ENCODE measurements around the gene USP47. TPM values are rescaled to one million over a fixed set of nuclear protein-coding genes. Genes with fewer than 3 reads are reported as not detected.
A peak's percentile ranks its signal among the peaks of the same experiment; 100 is the strongest.

The USP47 gene
- total and polyA plus RNA-seq, 2 experiments from 2014 or later: 35.9 to 58.8 TPM

DNA sequence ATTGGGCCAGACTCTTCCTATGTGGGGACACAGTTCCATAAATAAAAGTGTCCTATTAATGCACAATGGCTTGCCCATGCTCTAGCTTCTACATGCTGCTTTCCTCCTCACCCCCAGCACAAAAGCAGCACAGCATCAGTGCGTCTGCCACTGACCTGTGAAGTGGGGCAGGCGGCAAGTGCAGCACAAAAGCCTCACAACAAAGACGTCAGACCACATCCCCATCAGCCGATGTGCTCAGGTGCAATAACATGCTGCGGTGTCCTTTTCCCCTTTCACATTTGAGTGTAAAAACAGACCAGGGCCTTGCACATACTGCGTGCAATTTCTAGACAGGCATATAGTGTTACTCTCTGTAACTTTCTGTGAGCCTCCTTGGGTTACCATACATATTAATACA, 153.8 kb downstream of the USP47 start:
- no peaks in the 10 kb centered on the region for H3K79me2 ChIP-seq (ENCODE audit: insufficient read depth)
- H3K9me3 ChIP-seq (ENCODE audit: low read depth): no peaks in the 10 kb centered on the region
- in situ Hi-C loops (cut with MboI): no loop called here
- H2AFZ ChIP-seq: no peak overlapping the region
- TF ChIP-seq EZH2phosphoT487 (IDR thresholded peaks at IDR 0.05; ENCODE audit: insufficient read depth, low read depth) (no peak), EZH2 (IDR thresholded peaks at IDR 0.05; ENCODE audit: insufficient read depth, poor library complexity, severe bottlenecking) (no peak)
- WGBS, 2 experiments (ENCODE audit: low coverage in 1 of 2, low lambda C conversion rate in 2 of 2, missing lambda C conversion rate in 2 of 2): 99% methylated on average over 6 of the region's 6 CpGs
- H3F3A ChIP-seq (ENCODE audit: insufficient read depth): peaks cover 32% of the 10 kb centered on the region
- no peaks in the 10 kb centered on the region for H4K20me1 ChIP-seq (ENCODE audit: insufficient read depth)
- peaks cover 47% of the 10 kb centered on the region for H3K4me1 ChIP-seq (ENCODE audit: insufficient read depth)
- no peak overlapping the region for H3K27ac ChIP-seq
- H3K9me2 ChIP-seq (ENCODE audit: insufficient read depth): no peaks in the 10 kb centered on the region
- DNase-seq: no peak
- no peaks in the 10 kb centered on the region for H3K27me3 ChIP-seq (replicated peaks; ENCODE audit: insufficient read depth)
- no peaks in the 10 kb centered on the region for H3K36me3 ChIP-seq (ENCODE audit: low read depth)
- no peak overlapping the region for H3K9ac ChIP-seq
- H3K4me2 ChIP-seq (ENCODE audit: unreplicated experiment): no peak overlapping the region
- H3K4me3 ChIP-seq: no peak overlapping the region

DNA sequence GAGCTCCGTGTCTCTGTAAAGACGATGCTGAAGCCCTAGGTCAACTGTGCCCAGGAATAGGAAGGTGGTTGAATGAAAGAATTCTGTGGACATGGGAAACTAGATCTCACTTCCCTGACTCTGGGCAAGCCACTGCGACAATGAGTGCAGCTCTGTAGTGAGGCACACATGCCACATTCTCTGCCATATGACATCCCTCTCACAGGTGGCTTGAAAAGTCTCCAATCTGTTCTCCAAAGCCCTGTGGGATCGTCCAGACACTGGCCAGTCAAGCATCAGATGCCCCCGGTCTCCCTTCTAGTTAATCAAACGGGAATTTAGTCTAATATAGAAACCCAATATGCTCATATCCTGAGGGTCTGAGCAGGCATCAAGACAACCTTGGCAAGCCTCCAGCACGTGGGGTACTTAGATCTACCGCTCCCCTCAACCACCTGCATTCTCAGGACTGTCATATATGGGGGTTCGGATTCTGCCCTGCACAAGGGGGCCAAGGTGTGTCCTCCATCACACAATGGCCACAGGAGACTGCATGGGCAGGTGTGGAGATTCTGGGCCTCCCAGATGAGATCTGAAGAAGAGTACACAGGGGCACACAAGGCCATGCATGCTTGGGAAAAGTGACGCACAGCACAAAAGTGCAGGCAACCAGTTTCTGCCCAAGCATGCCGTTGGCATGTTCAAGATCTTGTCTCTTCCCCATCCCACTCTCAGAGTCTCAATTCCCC, 154.7 kb downstream of the USP47 start:
- Histone ChIP-seq H3K79me2 (ENCODE audit: insufficient read depth) (no peaks in the 10 kb centered on the region), H3K9ac (no peak overlapping the region), H3K4me3 (no peak overlapping the region), H3F3A (ENCODE audit: insufficient read depth) (peaks cover 24% of the 10 kb centered on the region), H3K4me2 (ENCODE audit: unreplicated experiment) (no peak overlapping the region), H3K9me2 (ENCODE audit: insufficient read depth) (no peaks in the 10 kb centered on the region), H3K4me1 (ENCODE audit: insufficient read depth) (peaks cover 44% of the 10 kb centered on the region), H3K27me3 (replicated peaks; ENCODE audit: insufficient read depth) (no peaks in the 10 kb centered on the region), H3K27ac (no peak overlapping the region), H3K9me3 (ENCODE audit: low read depth) (no peaks in the 10 kb centered on the region), H4K20me1 (ENCODE audit: insufficient read depth) (no peaks in the 10 kb centered on the region), H2AFZ (no peak overlapping the region), H3K36me3 (ENCODE audit: low read depth) (no peaks in the 10 kb centered on the region)
- 81 to 87% methylated on average over 11 of the region's 11 CpGs for WGBS, 2 experiments (ENCODE audit: low coverage in 1 of 2, low lambda C conversion rate in 2 of 2, missing lambda C conversion rate in 2 of 2)
- no peak for TF ChIP-seq EZH2 (IDR thresholded peaks at IDR 0.05; ENCODE audit: insufficient read depth, poor library complexity, severe bottlenecking)
- TF ChIP-seq EZH2phosphoT487 (IDR thresholded peaks at IDR 0.05; ENCODE audit: insufficient read depth, low read depth): no peak
- DNase-seq: no peak
- in situ Hi-C loops (cut with MboI): no loop called here

DNA sequence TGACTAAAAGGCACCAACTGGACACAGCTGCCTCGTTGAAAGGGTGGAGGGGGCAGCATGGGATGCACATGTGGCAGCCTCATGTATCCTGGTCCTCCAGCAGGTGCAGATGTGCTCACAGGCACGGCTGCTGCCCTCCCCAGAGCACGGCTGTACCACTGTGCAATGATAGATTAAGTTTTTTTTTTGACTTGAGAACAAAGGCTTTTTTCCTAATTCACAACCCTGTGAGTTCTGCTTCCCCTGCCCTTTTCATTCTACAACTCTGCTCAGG, 155.2 kb downstream of the USP47 start:
- H3K9ac ChIP-seq: no peak overlapping the region
- H3K4me1 ChIP-seq (ENCODE audit: insufficient read depth): peaks cover 39% of the 10 kb centered on the region
- DNase-seq: no peak
- peaks cover 22% of the 10 kb centered on the region for H3F3A ChIP-seq (ENCODE audit: insufficient read depth)
- H3K9me3 ChIP-seq (ENCODE audit: low read depth): no peaks in the 10 kb centered on the region
- no peaks in the 10 kb centered on the region for H3K36me3 ChIP-seq (ENCODE audit: low read depth)
- H3K9me2 ChIP-seq (ENCODE audit: insufficient read depth): no peaks in the 10 kb centered on the region
- 87 to 91% methylated on average over 3 of the region's 3 CpGs for WGBS, 2 experiments (ENCODE audit: low coverage in 1 of 2, low lambda C conversion rate in 2 of 2, missing lambda C conversion rate in 2 of 2)
- in situ Hi-C loops (cut with MboI): no loop called here
- H3K4me3 ChIP-seq: no peak overlapping the region
- H4K20me1 ChIP-seq (ENCODE audit: insufficient read depth): no peaks in the 10 kb centered on the region
- no peak overlapping the region for H3K27ac ChIP-seq
- H3K79me2 ChIP-seq (ENCODE audit: insufficient read depth): no peaks in the 10 kb centered on the region
- no peak overlapping the region for H2AFZ ChIP-seq
- no peaks in the 10 kb centered on the region for H3K27me3 ChIP-seq (replicated peaks; ENCODE audit: insufficient read depth)
- TF ChIP-seq EZH2phosphoT487 (IDR thresholded peaks at IDR 0.05; ENCODE audit: insufficient read depth, low read depth) (no peak), EZH2 (IDR thresholded peaks at IDR 0.05; ENCODE audit: insufficient read depth, poor library complexity, severe bottlenecking) (no peak)
- no peak overlapping the region for H3K4me2 ChIP-seq (ENCODE audit: unreplicated experiment)

DNA sequence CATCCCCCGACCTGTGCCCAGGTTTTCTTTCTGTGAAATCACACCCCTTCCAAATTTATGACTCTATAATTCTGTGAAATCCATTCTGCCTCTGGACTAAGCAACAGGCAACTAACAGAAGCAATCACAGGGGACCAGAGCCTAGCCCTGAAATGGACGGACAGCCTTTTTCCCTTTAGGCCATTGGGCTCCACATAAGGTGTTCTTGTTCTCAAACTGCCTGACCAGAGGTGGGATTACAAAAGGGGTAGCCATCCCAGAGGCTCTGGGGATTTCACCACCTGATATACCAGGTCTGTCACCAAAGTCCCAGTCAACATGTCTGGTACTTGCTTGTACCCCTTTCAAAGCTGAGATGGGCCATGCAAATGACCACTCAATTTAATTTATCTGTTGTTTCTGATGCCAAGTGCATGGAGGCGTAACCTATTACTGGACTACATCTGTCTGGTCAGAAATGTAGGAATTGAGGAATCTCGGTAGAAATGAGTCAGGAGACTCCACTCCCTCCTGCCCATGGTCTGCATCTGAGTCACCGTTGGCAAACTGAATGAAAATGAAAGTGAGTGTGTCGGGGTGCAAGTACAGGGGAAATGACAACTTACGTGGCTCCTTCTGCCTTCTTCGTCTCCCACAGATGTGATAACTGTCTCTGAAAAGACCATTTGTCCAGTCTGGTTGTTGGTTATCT, 156.5 kb downstream of the USP47 start:
- Histone ChIP-seq H3K4me1 (ENCODE audit: insufficient read depth) (peaks cover 27% of the 10 kb centered on the region), H4K20me1 (ENCODE audit: insufficient read depth) (no peaks in the 10 kb centered on the region), H3K9me2 (ENCODE audit: insufficient read depth) (no peaks in the 10 kb centered on the region), H3K79me2 (ENCODE audit: insufficient read depth) (no peaks in the 10 kb centered on the region), H3K27ac (peak overlapping the region; percentile 77), H3F3A (ENCODE audit: insufficient read depth) (peaks cover 12% of the 10 kb centered on the region), H2AFZ (peak overlapping the region; percentile 72), H3K9ac (peak overlapping the region; percentile 78), H3K27me3 (replicated peaks; ENCODE audit: insufficient read depth) (no peaks in the 10 kb centered on the region), H3K36me3 (ENCODE audit: low read depth) (no peaks in the 10 kb centered on the region), H3K9me3 (ENCODE audit: low read depth) (no peaks in the 10 kb centered on the region), H3K4me3 (peak overlapping the region; percentile 68), H3K4me2 (ENCODE audit: unreplicated experiment) (peak overlapping the region; percentile 94)
- in situ Hi-C loops (cut with MboI): no loop called here
- WGBS, 2 experiments (ENCODE audit: low coverage in 1 of 2, low lambda C conversion rate in 2 of 2, missing lambda C conversion rate in 2 of 2): 13 to 15% methylated on average over 8 of the region's 8 CpGs
- TF ChIP-seq EZH2phosphoT487 (IDR thresholded peaks at IDR 0.05; ENCODE audit: insufficient read depth, low read depth) (no peak), EZH2 (IDR thresholded peaks at IDR 0.05; ENCODE audit: insufficient read depth, poor library complexity, severe bottlenecking) (no peak)
- DNase-seq: peak; percentile 96

Measured in GM23248 (cell line).